Osteoblast (primary cell): ENCODE measurements around the gene RIMBP2. TPM values are rescaled to one million over a fixed set of nuclear protein-coding genes. Genes with fewer than 3 reads are reported as not detected.
A peak's percentile ranks its signal among the peaks of the same experiment; 100 is the strongest.

Experiments
- DNase-seq: peaks from one replicate; pipeline ENCODE4 v3.0.0; 2011; ENCODE audit warnings: low spot score, mixed read lengths; ENCODE audit not compliant: insufficient read length; ENCODE audit errors: missing footprints
- H2AFZ ChIP-seq: 2 replicates; pipeline ENCODE4 v1.6.0; 2011; ENCODE audit warnings: mild to moderate bottlenecking, low read length
- H3K27ac ChIP-seq: 2 replicates; pipeline ENCODE4 v1.5.1; 2011; ENCODE audit warnings: mild to moderate bottlenecking, low read depth, low read length, moderate library complexity
- H3K27me3 ChIP-seq: 2 replicates; pipeline ENCODE4 v1.6.0; 2012; ENCODE audit warnings: mild to moderate bottlenecking, control low read depth, inconsistent platforms, low read length, moderate library complexity; ENCODE audit not compliant: insufficient read depth
- H3K36me3 ChIP-seq: 2 replicates; pipeline ENCODE4 v1.5.1; 2011; ENCODE audit warnings: mild to moderate bottlenecking, low read length, control low read depth, moderate library complexity; ENCODE audit not compliant: insufficient read depth
- H3K4me1 ChIP-seq: 2 replicates; pipeline ENCODE4 v1.5.1; 2011; ENCODE audit warnings: mild to moderate bottlenecking, low read length, control low read depth, moderate library complexity; ENCODE audit not compliant: insufficient read depth
- H3K4me2 ChIP-seq: 2 replicates; pipeline ENCODE4 v1.6.0; 2011; ENCODE audit warnings: mild to moderate bottlenecking, low read length; ENCODE audit not compliant: insufficient read depth
- H3K4me3 ChIP-seq: fragments of 200-600 bp; sonication (generic); 3 replicates; pipeline ENCODE4 v1.5.1; 2012; ENCODE audit warnings: mild to moderate bottlenecking, low read length, inconsistent platforms; ENCODE audit not compliant: insufficient read depth
- H3K79me2 ChIP-seq: 2 replicates; pipeline ENCODE4 v1.6.0; 2012; ENCODE audit warnings: mild to moderate bottlenecking, low read length, control low read depth, inconsistent platforms; ENCODE audit not compliant: insufficient read depth
- H3K9me3 ChIP-seq: 2 replicates; pipeline ENCODE4 v1.5.1; 2011; ENCODE audit warnings: low read depth, low read length, control low read depth
- H4K20me1 ChIP-seq: 2 replicates; pipeline ENCODE4 v1.6.0; 2012; ENCODE audit warnings: mild to moderate bottlenecking, low read length, control low read depth; ENCODE audit not compliant: insufficient read depth
- total RNA-seq: library from RNA; depleted of rRNA; stranded (reverse); fragments of >200 nt; gene quantifications from 2 replicates; pipeline ENCODE4 v1.2.3, GENCODE V29; 2012
- TF ChIP-seq, protein P1 (sequence below): IDR thresholded peaks from 2 replicates; pipeline ENCODE4 v1.5.1; 2011; ENCODE audit warnings: mild to moderate bottlenecking, low read depth, low read length, moderate library complexity; ENCODE audit errors: extremely low read depth

The RIMBP2 gene
- total RNA-seq, 1 donor: not detected

DNA sequence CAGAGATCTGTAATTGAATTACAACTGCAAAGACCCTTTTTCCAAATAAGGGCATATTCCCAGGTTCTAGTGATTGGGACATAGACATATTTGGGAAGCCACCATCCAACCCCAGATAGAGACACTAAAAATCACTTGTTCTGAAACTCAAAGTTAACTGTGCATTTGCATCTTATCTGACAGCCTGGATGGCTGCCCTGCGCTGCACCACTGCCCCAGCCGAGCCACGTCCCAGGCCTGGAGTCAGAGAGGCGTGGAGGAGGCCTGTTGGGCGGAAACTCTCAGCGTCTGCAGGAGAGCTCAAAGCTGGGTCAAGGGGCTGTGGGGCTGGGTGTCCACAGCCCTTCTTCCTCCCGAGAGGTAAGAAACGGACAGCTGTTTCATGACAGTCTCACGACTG, 124.4 kb downstream of the RIMBP2 start:
- H3K79me2 ChIP-seq: no peaks in the 10 kb centered on the region
- no peak overlapping the region for H3K27ac ChIP-seq
- no peaks in the 10 kb centered on the region for H4K20me1 ChIP-seq
- H3K4me2 ChIP-seq: no peak overlapping the region
- H3K27me3 ChIP-seq: no peaks in the 10 kb centered on the region
- TF ChIP-seq, protein P1, sequence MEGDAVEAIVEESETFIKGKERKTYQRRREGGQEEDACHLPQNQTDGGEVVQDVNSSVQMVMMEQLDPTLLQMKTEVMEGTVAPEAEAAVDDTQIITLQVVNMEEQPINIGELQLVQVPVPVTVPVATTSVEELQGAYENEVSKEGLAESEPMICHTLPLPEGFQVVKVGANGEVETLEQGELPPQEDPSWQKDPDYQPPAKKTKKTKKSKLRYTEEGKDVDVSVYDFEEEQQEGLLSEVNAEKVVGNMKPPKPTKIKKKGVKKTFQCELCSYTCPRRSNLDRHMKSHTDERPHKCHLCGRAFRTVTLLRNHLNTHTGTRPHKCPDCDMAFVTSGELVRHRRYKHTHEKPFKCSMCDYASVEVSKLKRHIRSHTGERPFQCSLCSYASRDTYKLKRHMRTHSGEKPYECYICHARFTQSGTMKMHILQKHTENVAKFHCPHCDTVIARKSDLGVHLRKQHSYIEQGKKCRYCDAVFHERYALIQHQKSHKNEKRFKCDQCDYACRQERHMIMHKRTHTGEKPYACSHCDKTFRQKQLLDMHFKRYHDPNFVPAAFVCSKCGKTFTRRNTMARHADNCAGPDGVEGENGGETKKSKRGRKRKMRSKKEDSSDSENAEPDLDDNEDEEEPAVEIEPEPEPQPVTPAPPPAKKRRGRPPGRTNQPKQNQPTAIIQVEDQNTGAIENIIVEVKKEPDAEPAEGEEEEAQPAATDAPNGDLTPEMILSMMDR: no peak
- H3K36me3 ChIP-seq: no peaks in the 10 kb centered on the region
- DNase-seq: no peak
- no peak overlapping the region for H3K4me3 ChIP-seq
- no peaks in the 10 kb centered on the region for H3K4me1 ChIP-seq
- peaks cover 6% of the 10 kb centered on the region for H3K9me3 ChIP-seq
- no peak overlapping the region for H2AFZ ChIP-seq

GRCh38 chr12:130590685-130591084, 125.4 kb downstream of the RIMBP2 start:
- Histone ChIP-seq H3K4me3 (no peak overlapping the region), H3K79me2 (no peaks in the 10 kb centered on the region), H3K36me3 (no peaks in the 10 kb centered on the region), H3K27me3 (no peaks in the 10 kb centered on the region), H3K4me2 (no peak overlapping the region), H3K27ac (no peak overlapping the region), H4K20me1 (no peaks in the 10 kb centered on the region), H2AFZ (no peak overlapping the region), H3K9me3 (peaks cover 6% of the 10 kb centered on the region), H3K4me1 (no peaks in the 10 kb centered on the region)
- no peak for DNase-seq
- TF ChIP-seq, protein P1: no peak

- Histone ChIP-seq H3K4me3 (no peak overlapping the region), H3K9me3 (peaks cover 6% of the 10 kb centered on the region)
- DNase-seq: peak; percentile 30
Observed at GRCh38 chr12:130589540-130590317, 126.4 kb downstream of the RIMBP2 start.

More at GRCh38 chr12:130589540-130590317, 126.4 kb downstream of the RIMBP2 start:
- Histone ChIP-seq H2AFZ (no peak overlapping the region), H3K27me3 (no peaks in the 10 kb centered on the region), H3K36me3 (no peaks in the 10 kb centered on the region), H4K20me1 (no peaks in the 10 kb centered on the region), H3K4me1 (no peaks in the 10 kb centered on the region), H3K79me2 (no peaks in the 10 kb centered on the region), H3K27ac (no peak overlapping the region), H3K4me2 (no peak overlapping the region)
- TF ChIP-seq, protein P1: no peak
